K562 (cell line): ENCODE data around the gene HBM. TPM values are rescaled to one million over a fixed set of nuclear protein-coding genes. Genes with fewer than 3 reads are reported as not detected.

Source experiments
- ATAC-seq: fragments of 200-7000 bp; cut with Tn5 transposase; 3 replicates; pipeline ENCODE4 v1.9.1; 2020; ENCODE audit warnings: moderate library complexity
- BruUV-seq: library from RNA; stranded (reverse); fragments of 400-500 nt; replicated peaks from 2 replicates; lab custom pipeline; 2021; lab: Mats Ljungman, UMichigan
- CTCF ChIA-PET: fragments of 300-600 bp; formaldehyde crosslinking; extraction: SDS; loops from one replicate; lab custom pipeline; 2021; ENCODE audit warnings: low intra/inter-chr PET ratio; lab: Yijun Ruan, JAX
- POLR2A ChIA-PET: fragments of 300-600, 350-650 bp; sonication (Branson Sonifier 250); formaldehyde crosslinking; extraction: SDS; loops from one replicate; lab custom pipeline; 2021; ENCODE audit warnings: antibody characterized with exemption, inconsistent platforms; lab: Yijun Ruan, JAX
- DNase-seq, 4 experiments: peaks; one replicate each; pipeline versions ENCODE4 v3.0.0 to v3.0.0-alpha.2; 2011 to 2018; ENCODE audit warnings: low spot score in 3 of 4, mixed read lengths in 3 of 4; ENCODE audit errors: extremely low read depth in 1 of 4
- FAIRE-seq: peaks from 2 replicates; lab custom pipeline; 2011; peaks lifted over from hg19 to GRCh38; lab: Jason Lieb, UNC
- H2AFZ ChIP-seq: 2 replicates; pipeline ENCODE4 v1.6.0; 2011; ENCODE audit warnings: low read depth, low read length, control low read depth, inconsistent platforms
- H3K27ac ChIP-seq: fragments of 200-600 bp; 3 replicates; pipeline ENCODE4 v1.8.0; 2011; ENCODE audit warnings: low read depth, mild to moderate bottlenecking, control low read depth, inconsistent platforms, low read length, moderate library complexity, mixed read lengths; ENCODE audit errors: extremely low read depth
- H3K27me3 ChIP-seq, 2 experiments: fragments of 300-600 bp in 1 of 2; 2 replicates in 1 of 2; 3 replicates in 1 of 2; pipeline versions ENCODE4 v1.6.0 to v1.8.0; 2011; ENCODE audit warnings: inconsistent platforms in 2 of 2, low read length in 2 of 2, mild to moderate bottlenecking in 1 of 2, mixed read lengths in 1 of 2, moderate library complexity in 1 of 2; ENCODE audit not compliant: control insufficient read depth in 2 of 2, insufficient read depth in 2 of 2
- H3K36me3 ChIP-seq: fragments of 300-600 bp; 3 replicates; pipeline ENCODE4 v1.8.0; 2011; ENCODE audit warnings: mild to moderate bottlenecking, low read length, inconsistent platforms; ENCODE audit not compliant: control insufficient read depth, insufficient read depth
- H3K4me1 ChIP-seq, 2 experiments: fragments of 200-600 bp in 1 of 2; replicated peaks in 1 of 2; 2 replicates in 1 of 2; 3 replicates in 1 of 2; pipeline versions ENCODE4 v1.5.1 to v1.8.0; 2011; ENCODE audit warnings: inconsistent platforms in 2 of 2, low read length in 2 of 2, mild to moderate bottlenecking in 1 of 2, mixed read lengths in 1 of 2, moderate library complexity in 1 of 2; ENCODE audit not compliant: control insufficient read depth in 2 of 2, insufficient read depth in 2 of 2
- H3K4me2 ChIP-seq: 2 replicates; pipeline ENCODE4 v1.6.1; 2011; ENCODE audit warnings: low read length, control low read depth, inconsistent platforms, mixed read lengths; ENCODE audit not compliant: insufficient read depth
- H3K4me3 ChIP-seq: fragments of 200-600 bp; sonication (generic), shearing (Covaris generic); 2 replicates; pipeline ENCODE4 v1.5.1; 2016; ENCODE audit warnings: control low read depth, inconsistent platforms
- H3K79me2 ChIP-seq: fragments of 200-600 bp; 3 replicates; pipeline ENCODE4 v1.8.0; 2011; ENCODE audit warnings: low read length, inconsistent platforms; ENCODE audit not compliant: control insufficient read depth, insufficient read depth
- H3K9ac ChIP-seq, 2 experiments: 2 replicates each; pipeline versions ENCODE4 v1.6.0 to v1.6.1; 2011; ENCODE audit warnings: low read depth in 2 of 2, low read length in 2 of 2, control low read depth in 1 of 2, inconsistent platforms in 1 of 2, mild to moderate bottlenecking in 1 of 2, mixed read lengths in 1 of 2; ENCODE audit not compliant: insufficient read depth in 1 of 2
- H3K9me1 ChIP-seq: one replicate; pipeline ENCODE4 v1.6.0; 2011; ENCODE audit warnings: inconsistent platforms, mild to moderate bottlenecking, low read length, moderate library complexity; ENCODE audit not compliant: control insufficient read depth, insufficient read depth
- H3K9me3 ChIP-seq: replicated peaks from 2 replicates; pipeline ENCODE4 v1.5.1; 2011; ENCODE audit warnings: low read depth, low read length, inconsistent platforms; ENCODE audit not compliant: control insufficient read depth, insufficient read depth
- H4K20me1 ChIP-seq: replicated peaks from 2 replicates; pipeline ENCODE4 v1.6.1; 2011; ENCODE audit warnings: low read length, inconsistent platforms, mixed read lengths; ENCODE audit not compliant: control insufficient read depth, insufficient read depth
- AFF1 ChIP-seq, 2 experiments: fragments of 450-650 bp; IDR thresholded peaks; 2 replicates each; pipeline ENCODE4 v1.6.1; 2018; ENCODE audit warnings: mild to moderate bottlenecking in 2 of 2, low read depth in 1 of 2; ENCODE audit not compliant: partially characterized antibody in 2 of 2
- ARID4B ChIP-seq: sonication (generic); formaldehyde crosslinking; IDR thresholded peaks from 2 replicates; pipeline ENCODE4 v1.8.0; 2022; ENCODE audit warnings: mild to moderate bottlenecking, missing genetic modification reagents
- FOS ChIP-seq: IDR thresholded peaks from 3 replicates; pipeline ENCODE4 v1.6.1; 2011; ENCODE audit not compliant: insufficient read length; ENCODE audit errors: extremely low read depth
- FOXK2 ChIP-seq, 2 experiments: fragments of 450-650 bp; IDR thresholded peaks in 1 of 2; conservative IDR thresholded peaks in 1 of 2; 2 replicates each; pipeline ENCODE4 v1.6.1; 2016; ENCODE audit warnings: low read depth in 2 of 2, mild to moderate bottlenecking in 1 of 2
- HMG20B ChIP-seq: fragments of 250-450 bp; sonication (Bioruptor Pico); IDR thresholded peaks from 2 replicates; pipeline ENCODE4 v1.5.0; 2021; ENCODE audit warnings: mild to moderate bottlenecking
- LARP7 ChIP-seq: fragments of 450-650 bp; IDR thresholded peaks from 2 replicates; pipeline ENCODE4 v1.6.1; 2016
- RNF2 ChIP-seq: sonication (generic); IDR thresholded peaks from 2 replicates; pipeline ENCODE4 v1.6.1; 2016
- SMAD4 ChIP-seq: fragments of 250-450 bp; sonication (Bioruptor Pico); conservative IDR thresholded peaks from 2 replicates; pipeline ENCODE4 v1.8.0; 2021; ENCODE audit warnings: inconsistent platforms, mild to moderate bottlenecking, moderate library complexity
- SREBF2 ChIP-seq: sonication (generic); formaldehyde crosslinking; IDR thresholded peaks from 2 replicates; pipeline ENCODE4 v1.4.0; 2020; ENCODE audit warnings: mild to moderate bottlenecking, missing genetic modification reagents
- TRIM24 ChIP-seq, 2 experiments: fragments of 450-650 bp; IDR thresholded peaks; 2 replicates each; pipeline ENCODE4 v1.6.1; 2016
- ZBTB17 ChIP-seq: fragments of 450-650 bp; formaldehyde crosslinking; IDR thresholded peaks from 2 replicates; pipeline ENCODE4 v1.4.0; 2020; ENCODE audit warnings: mild to moderate bottlenecking
- ZNF644 ChIP-seq: fragments of 200-800 bp; sonication (Bioruptor generic); IDR thresholded peaks from 2 replicates; pipeline ENCODE4 v1.6.1; 2016; ENCODE audit warnings: low read depth, missing genetic modification characterization, missing compliant biosample characterization
- WGBS: fragments of 100-300 bp; shearing (Covaris generic); methylation state at CpG from one replicate; pipeline ENCODE4 v1.1.6; 2016; ENCODE audit warnings: low coverage, mixed read lengths; ENCODE audit not compliant: insufficient coverage; ENCODE audit errors: missing lambda C conversion rate; 5-methylcytosine and 5-hydroxymethylcytosine counted together
- in situ Hi-C: fragments of 300-500 bp; cut with MboI; formaldehyde crosslinking; loops from 4 replicates; pipeline ENCODE4 v1.15.0; 2018; ENCODE audit warnings: inconsistent platforms, mixed read lengths
- intact Hi-C: fragments of 100-400 bp; cut with micrococcal nuclease; formaldehyde crosslinking; loops from 2 replicates; pipeline ENCODE4 v1.14.2; 2022
- polyA plus RNA-seq, 8 experiments: library from polyadenylated mRNA; depleted of rRNA in 4 of 8; stranded (reverse) in 5 of 8; unstranded in 3 of 8; fragments of >200 nt; fragmentation: Nextera tagmentation in 2 of 8; fragmentation: Illumina TruSeq in 1 of 8; extraction: Ambion mirVana in 2 of 8; extraction: Trizol in 1 of 8; gene quantifications; 2 replicates each; pipeline versions ENCODE4 v1.2.1 to v1.2.3, GENCODE V29; 2011 to 2014; ENCODE audit warnings: inconsistent platforms in 1 of 8, missing spikeins in 1 of 8
- total RNA-seq, 7 experiments: library from RNA; depleted of rRNA in 6 of 7; stranded (reverse); fragments of >200 nt in 6 of 7; fragmentation: Illumina TruSeq in 2 of 7; extraction: Trizol in 2 of 7; gene quantifications; 2 replicates each; pipeline versions ENCODE4 v1.2.1 to v1.2.3, GENCODE V29; 2011 to 2021; ENCODE audit warnings: low replicate concordance in 1 of 7
- TF ChIP-seq, protein P1 (sequence below), 2 experiments: fragments of 450-650 bp; conservative IDR thresholded peaks; 2 replicates each; pipeline ENCODE4 v1.6.1; 2017; ENCODE audit warnings: mild to moderate bottlenecking in 2 of 2, moderate library complexity in 2 of 2

The HBM gene
- total and polyA plus RNA-seq, 9 of the 15 experiments (the other 6 are each of a cell fraction or from before 2014, with no cell fraction given) = not detected

DNA sequence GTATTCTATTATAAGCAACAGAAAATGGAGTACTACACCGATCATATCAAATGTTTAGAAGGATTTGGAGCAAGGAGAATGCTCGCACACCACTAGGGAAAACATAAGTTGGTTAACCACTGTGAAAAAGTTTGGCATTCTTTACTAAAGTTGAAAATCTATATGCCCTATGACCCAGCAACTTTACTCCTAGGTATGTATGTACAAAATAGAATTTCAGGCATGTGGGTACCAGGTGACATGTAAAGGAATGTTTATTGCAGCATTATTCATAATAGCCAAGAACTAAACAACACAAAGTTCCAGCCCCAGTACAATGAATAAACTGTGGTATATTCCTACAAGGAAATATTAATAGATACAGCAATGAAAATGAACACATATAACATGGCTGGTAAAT lies 19.1 kb upstream of the HBM start:
- no peak for FAIRE-seq
- 86% methylated on average over 2 of the region's 2 CpGs for WGBS

More for the DNA sequence above, 19.1 kb upstream of the HBM start:
- Histone ChIP-seq H3K9me3 (no peaks in the 10 kb centered on the region), H3K27me3 (no peaks in the 10 kb centered on the region), H3K27ac (no peak overlapping the region), H3K4me1 (peaks cover 49 to 52% of the 10 kb centered on the region in 2 experiments), H3K4me3 (no peak overlapping the region), H2AFZ (no peak overlapping the region), H3K4me2 (no peak overlapping the region), H4K20me1 (no peaks in the 10 kb centered on the region), H3K36me3 (no peaks in the 10 kb centered on the region), H3K9ac (no peak overlapping the region), H3K79me2 (no peaks in the 10 kb centered on the region), H3K9me1 (no peaks in the 10 kb centered on the region)
- in situ Hi-C loops = no loop called here
- ChIA-PET CTCF (no interaction called here), POLR2A (no interaction called here)
- no peak for DNase-seq
- no peak for ATAC-seq
- TF ChIP-seq AFF1 (IDR thresholded peaks at IDR 0.05; ENCODE audit: low read depth in 1 of 2, partially characterized antibody in 2 of 2) (no peak), FOXK2 (conservative IDR thresholded peaks at IDR 0.05 in 1 of 2, IDR thresholded peaks at IDR 0.05 in 1 of 2; ENCODE audit: low read depth in 2 of 2) (no peak), FOS (no peak), LARP7 (no peak), RNF2 (no peak), ZBTB17 (CRISPR knock-in tag) (no peak), HMG20B (CRISPR knock-in tag) (no peak), ARID4B (CRISPR knock-in tag) (no peak), SMAD4 (no peak), ZNF644 (tag) (no peak), SREBF2 (CRISPR knock-in tag) (no peak), TRIM24 (IDR thresholded peaks at IDR 0.05) (no peak)
- TF ChIP-seq, protein P1, sequence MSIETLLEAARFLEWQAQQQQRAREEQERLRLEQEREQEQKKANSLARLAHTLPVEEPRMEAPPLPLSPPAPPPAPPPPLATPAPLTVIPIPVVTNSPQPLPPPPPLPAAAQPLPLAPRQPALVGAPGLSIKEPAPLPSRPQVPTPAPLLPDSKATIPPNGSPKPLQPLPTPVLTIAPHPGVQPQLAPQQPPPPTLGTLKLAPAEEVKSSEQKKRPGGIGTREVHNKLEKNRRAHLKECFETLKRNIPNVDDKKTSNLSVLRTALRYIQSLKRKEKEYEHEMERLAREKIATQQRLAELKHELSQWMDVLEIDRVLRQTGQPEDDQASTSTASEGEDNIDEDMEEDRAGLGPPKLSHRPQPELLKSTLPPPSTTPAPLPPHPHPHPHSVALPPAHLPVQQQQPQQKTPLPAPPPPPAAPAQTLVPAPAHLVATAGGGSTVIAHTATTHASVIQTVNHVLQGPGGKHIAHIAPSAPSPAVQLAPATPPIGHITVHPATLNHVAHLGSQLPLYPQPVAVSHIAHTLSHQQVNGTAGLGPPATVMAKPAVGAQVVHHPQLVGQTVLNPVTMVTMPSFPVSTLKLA (conservative IDR thresholded peaks at IDR 0.05) = no peak
- intact Hi-C loops = no loop called here
- no TSS peak for BruUV-seq
